ENCODE measurements around the gene GSTCD. TPM values are rescaled to one million over a fixed set of nuclear protein-coding genes. Genes with fewer than 3 reads are reported as not detected.

GSTCD gene
- total and polyA plus RNA-seq, 9 of the 15 experiments (the other 6 are each of a cell fraction or from before 2014, with no cell fraction given): 4.5 to 36.3 (median 16.0) TPM

DNA sequence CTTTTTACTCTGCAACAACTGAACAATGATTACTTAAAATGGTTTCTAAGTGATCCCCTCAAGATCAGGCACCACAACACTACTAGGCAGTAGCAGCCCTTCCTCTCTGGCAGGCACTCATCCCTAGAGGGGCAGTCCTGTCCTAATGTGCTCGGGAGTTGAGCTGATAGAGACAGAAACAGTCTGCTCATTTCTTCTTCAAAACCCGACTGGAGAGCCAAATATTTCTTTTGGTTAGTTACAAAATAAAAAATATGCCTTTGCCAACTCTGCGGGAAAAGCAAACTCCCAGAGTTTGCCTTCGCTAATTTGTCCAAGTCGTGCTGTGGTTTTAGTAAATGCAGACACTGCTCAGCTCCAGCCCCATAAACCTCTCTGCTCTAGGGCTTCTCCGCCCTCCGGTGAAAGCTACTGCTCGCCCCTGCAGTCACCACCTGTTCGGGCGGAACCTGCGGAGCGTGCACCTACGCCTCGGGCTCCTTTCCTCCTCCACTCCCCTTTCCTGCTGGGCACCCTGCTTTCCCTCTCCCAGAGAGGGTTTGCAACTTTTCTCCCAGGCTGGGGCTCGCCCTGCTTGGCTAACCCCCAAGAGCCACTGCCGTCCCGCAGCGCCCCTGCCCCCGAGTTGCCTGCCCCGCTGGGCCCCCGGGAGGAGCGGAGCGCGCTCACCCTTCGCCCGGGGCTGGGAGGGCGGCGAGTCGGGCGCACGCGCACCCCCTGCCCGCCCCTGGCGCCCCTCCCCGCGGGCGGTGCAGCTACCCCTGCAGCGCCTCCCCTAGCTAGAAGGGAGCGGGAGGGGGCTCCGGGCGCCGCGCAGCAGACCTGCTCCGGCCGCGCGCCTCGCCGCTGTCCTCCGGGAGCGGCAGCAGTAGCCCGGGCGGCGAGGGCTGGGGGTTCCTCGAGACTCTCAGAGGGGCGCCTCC lies 186.3 kb downstream of the GSTCD start, which contains the start of gene NPNT (continued):
- no peak for TF ChIP-seq ZBTB1 (CRISPR knock-in tag; IDR thresholded peaks at IDR 0.05; ENCODE audit: borderline replicate concordance, low read depth)

DNA sequence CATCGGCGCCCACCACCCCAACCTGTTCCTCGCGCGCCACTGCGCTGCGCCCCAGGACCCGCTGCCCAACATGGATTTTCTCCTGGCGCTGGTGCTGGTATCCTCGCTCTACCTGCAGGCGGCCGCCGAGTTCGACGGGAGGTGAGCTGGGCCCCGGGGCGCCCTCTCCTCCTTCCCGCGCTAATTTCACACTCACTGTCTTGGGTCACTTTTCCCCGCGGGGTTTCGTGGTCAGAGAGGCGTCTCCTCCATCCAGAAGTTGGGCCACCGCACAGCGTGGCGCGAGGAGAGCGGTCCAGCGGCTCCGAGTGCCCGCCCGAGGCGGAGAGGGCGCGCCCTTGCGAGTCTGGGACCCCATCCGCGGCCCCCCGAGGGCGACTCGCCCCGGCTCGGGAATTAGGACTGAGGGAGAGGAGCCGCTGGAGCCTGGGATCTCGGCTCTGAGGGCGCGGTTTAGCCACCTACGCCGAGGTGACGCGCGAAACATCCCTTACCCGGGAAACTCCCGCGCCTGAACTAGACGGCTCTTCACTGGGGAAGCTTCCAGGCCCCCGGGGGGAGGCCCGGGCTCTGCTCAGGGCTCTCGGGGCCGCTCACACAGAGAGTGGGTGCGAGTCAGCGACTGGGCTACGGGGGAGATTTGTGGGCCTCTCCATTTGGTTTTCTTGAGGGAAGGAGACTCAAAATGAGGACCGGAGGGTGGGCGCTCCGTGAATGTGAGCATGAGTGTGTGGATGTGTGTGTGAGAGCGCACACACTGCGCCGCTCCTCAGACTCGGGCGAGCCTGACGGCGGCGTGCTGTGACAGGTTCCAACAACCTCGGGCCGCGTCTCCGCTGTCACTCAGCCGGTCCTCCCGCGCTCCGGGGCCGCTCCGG lies 187.2 kb downstream of the GSTCD start:
- no TSS peak for BruUV-seq (replicated peaks)
- Histone ChIP-seq H3K27me3 (ENCODE audit: control insufficient read depth in 2 of 2, insufficient read depth in 2 of 2, low read length in 2 of 2) (peaks cover 0 to 30% of the 10 kb centered on the region in 2 experiments; a peak in 3 of 5 replicates), H3K9me1 (ENCODE audit: control insufficient read depth, insufficient read depth, low read length) (no peaks in the 10 kb centered on the region), H3K9ac (ENCODE audit: insufficient read depth in 1 of 2, low read depth in 2 of 2, low read length in 2 of 2) (no peak overlapping the region), H3K27ac (ENCODE audit: extremely low read depth, low read depth, low read length) (no peak overlapping the region), H3K4me1 (replicated peaks in 1 of 2; ENCODE audit: control insufficient read depth in 2 of 2, insufficient read depth in 2 of 2, low read length in 2 of 2) (peaks cover 0 to 12% of the 10 kb centered on the region in 2 experiments; a peak in 1 of 5 replicates), H3K9me3 (replicated peaks; ENCODE audit: control insufficient read depth, insufficient read depth, low read depth, low read length) (no peaks in the 10 kb centered on the region), H4K20me1 (replicated peaks; ENCODE audit: control insufficient read depth, insufficient read depth, low read length) (no peaks in the 10 kb centered on the region; the same call in 1 of the 2 replicates), H3K4me3 (no peak overlapping the region), H3K79me2 (ENCODE audit: control insufficient read depth, insufficient read depth, low read length) (no peaks in the 10 kb centered on the region), H2AFZ (ENCODE audit: low read depth, low read length) (no peak overlapping the region), H3K4me2 (ENCODE audit: insufficient read depth, low read length) (no peak overlapping the region), H3K36me3 (ENCODE audit: control insufficient read depth, insufficient read depth, low read length) (no peaks in the 10 kb centered on the region)
- in situ Hi-C loops (cut with MboI) (no loop called here), intact Hi-C loops (cut with micrococcal nuclease) (no loop called here)
- ChIA-PET CTCF (ENCODE audit: low intra/inter-chr PET ratio) (no interaction called here), POLR2A (no interaction called here)
- FAIRE-seq (no peak), ATAC-seq (peak; percentile 49; the same call in 2 of the 3 replicates), DNase-seq (ENCODE audit: extremely low read depth in 1 of 4, low spot score in 3 of 4) (no peak)
- WGBS (ENCODE audit: insufficient coverage, low coverage, missing lambda C conversion rate): 15% methylated on average over 56 of the region's 84 CpGs
- TF ChIP-seq, protein P1, sequence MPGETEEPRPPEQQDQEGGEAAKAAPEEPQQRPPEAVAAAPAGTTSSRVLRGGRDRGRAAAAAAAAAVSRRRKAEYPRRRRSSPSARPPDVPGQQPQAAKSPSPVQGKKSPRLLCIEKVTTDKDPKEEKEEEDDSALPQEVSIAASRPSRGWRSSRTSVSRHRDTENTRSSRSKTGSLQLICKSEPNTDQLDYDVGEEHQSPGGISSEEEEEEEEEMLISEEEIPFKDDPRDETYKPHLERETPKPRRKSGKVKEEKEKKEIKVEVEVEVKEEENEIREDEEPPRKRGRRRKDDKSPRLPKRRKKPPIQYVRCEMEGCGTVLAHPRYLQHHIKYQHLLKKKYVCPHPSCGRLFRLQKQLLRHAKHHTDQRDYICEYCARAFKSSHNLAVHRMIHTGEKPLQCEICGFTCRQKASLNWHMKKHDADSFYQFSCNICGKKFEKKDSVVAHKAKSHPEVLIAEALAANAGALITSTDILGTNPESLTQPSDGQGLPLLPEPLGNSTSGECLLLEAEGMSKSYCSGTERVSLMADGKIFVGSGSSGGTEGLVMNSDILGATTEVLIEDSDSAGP (CRISPR knock-in tag; IDR thresholded peaks at IDR 0.05): no peak
- TF ChIP-seq TGIF2 (CRISPR knock-in tag; IDR thresholded peaks at IDR 0.05) (no peak), PHF21A (IDR thresholded peaks at IDR 0.05; ENCODE audit: borderline replicate concordance, low read depth) (no peak), ZKSCAN3 (CRISPR knock-in tag; IDR thresholded peaks at IDR 0.05) (no peak), ZNF23 (CRISPR knock-in tag; IDR thresholded peaks at IDR 0.05) (no peak)
- TF ChIP-seq, protein P2, sequence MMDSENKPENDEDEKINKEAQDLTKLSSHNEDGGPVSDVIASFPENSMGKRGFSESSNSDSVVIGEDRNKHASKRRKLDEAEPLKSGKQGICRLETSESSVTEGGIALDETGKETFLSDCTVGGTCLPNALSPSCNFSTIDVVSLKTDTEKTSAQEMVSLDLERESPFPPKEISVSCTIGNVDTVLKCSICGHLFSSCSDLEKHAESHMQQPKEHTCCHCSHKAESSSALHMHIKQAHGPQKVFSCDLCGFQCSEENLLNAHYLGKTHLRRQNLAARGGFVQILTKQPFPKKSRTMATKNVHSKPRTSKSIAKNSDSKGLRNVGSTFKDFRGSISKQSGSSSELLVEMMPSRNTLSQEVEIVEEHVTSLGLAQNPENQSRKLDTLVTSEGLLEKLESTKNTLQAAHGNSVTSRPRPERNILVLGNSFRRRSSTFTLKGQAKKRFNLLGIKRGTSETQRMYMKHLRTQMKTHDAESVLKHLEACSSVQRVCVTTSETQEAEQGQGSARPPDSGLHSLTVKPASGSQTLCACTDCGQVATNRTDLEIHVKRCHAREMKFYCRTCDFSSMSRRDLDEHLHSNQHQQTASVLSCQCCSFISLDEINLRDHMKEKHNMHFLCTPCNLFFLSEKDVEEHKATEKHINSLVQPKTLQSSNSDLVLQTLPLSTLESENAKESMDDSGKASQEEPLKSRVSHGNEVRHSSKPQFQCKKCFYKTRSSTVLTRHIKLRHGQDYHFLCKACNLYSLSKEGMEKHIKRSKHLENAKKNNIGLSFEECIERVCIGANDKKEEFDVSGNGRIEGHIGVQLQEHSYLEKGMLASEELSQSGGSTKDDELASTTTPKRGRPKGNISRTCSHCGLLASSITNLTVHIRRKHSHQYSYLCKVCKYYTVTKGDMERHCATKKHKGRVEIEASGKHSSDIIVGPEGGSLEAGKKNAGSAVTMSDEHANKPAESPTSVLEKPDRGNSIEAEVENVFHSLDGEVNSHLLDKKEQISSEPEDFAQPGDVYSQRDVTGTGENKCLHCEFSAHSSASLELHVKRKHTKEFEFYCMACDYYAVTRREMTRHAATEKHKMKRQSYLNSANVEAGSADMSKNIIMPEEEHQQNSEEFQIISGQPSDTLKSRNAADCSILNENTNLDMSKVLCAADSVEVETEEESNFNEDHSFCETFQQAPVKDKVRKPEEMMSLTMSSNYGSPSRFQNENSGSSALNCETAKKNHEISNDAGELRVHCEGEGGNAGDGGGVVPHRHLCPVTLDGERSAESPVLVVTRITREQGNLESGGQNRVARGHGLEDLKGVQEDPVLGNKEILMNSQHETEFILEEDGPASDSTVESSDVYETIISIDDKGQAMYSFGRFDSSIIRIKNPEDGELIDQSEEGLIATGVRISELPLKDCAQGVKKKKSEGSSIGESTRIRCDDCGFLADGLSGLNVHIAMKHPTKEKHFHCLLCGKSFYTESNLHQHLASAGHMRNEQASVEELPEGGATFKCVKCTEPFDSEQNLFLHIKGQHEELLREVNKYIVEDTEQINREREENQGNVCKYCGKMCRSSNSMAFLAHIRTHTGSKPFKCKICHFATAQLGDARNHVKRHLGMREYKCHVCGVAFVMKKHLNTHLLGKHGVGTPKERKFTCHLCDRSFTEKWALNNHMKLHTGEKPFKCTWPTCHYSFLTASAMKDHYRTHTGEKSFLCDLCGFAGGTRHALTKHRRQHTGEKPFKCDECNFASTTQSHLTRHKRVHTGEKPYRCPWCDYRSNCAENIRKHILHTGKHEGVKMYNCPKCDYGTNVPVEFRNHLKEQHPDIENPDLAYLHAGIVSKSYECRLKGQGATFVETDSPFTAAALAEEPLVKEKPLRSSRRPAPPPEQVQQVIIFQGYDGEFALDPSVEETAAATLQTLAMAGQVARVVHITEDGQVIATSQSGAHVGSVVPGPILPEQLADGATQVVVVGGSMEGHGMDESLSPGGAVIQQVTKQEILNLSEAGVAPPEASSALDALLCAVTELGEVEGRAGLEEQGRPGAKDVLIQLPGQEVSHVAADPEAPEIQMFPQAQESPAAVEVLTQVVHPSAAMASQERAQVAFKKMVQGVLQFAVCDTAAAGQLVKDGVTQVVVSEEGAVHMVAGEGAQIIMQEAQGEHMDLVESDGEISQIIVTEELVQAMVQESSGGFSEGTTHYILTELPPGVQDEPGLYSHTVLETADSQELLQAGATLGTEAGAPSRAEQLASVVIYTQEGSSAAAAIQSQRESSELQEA (IDR thresholded peaks at IDR 0.05; ENCODE audit: low read depth): no peak
